Measurements from ENCODE around the gene SOCS4.
"Not testable (repeated sequence)": the region's sequence is repeated elsewhere in the genome, so short reads cannot be mapped to it uniquely, and the experiment has no call there.

GRCh38 chr14:55079961-55080360, 52.9 kb downstream of the SOCS4 start:
- TF ChIP-seq CTCF, POLR2A (IDR thresholded peaks at IDR 0.05): not testable (repeated sequence)

Data from adrenal gland (tissue), 5 donors.